Rectal smooth muscle tissue (tissue), 1 donor: ENCODE data around the gene ZNF649.

Experiments used
- H3K27ac ChIP-seq: one replicate; pipeline ENCODE4 v1.7.0; 2013; ENCODE audit warnings: low read depth, low read length, inconsistent platforms
- H3K27me3 ChIP-seq: one replicate; pipeline ENCODE4 v1.7.0; 2013; ENCODE audit warnings: low read length; ENCODE audit not compliant: control insufficient read depth, insufficient read depth
- H3K36me3 ChIP-seq: one replicate; pipeline ENCODE4 v1.7.0; 2013; ENCODE audit warnings: low read length; ENCODE audit not compliant: control insufficient read depth, insufficient read depth
- H3K4me1 ChIP-seq: one replicate; pipeline ENCODE4 v1.7.0; 2013; ENCODE audit warnings: low read length; ENCODE audit not compliant: control insufficient read depth, insufficient read depth
- H3K4me3 ChIP-seq: one replicate; pipeline ENCODE4 v1.7.0; 2013; ENCODE audit warnings: low read length
- H3K9ac ChIP-seq: one replicate; pipeline ENCODE4 v1.7.0; 2013; ENCODE audit warnings: low read length

ZNF649 gene

DNA sequence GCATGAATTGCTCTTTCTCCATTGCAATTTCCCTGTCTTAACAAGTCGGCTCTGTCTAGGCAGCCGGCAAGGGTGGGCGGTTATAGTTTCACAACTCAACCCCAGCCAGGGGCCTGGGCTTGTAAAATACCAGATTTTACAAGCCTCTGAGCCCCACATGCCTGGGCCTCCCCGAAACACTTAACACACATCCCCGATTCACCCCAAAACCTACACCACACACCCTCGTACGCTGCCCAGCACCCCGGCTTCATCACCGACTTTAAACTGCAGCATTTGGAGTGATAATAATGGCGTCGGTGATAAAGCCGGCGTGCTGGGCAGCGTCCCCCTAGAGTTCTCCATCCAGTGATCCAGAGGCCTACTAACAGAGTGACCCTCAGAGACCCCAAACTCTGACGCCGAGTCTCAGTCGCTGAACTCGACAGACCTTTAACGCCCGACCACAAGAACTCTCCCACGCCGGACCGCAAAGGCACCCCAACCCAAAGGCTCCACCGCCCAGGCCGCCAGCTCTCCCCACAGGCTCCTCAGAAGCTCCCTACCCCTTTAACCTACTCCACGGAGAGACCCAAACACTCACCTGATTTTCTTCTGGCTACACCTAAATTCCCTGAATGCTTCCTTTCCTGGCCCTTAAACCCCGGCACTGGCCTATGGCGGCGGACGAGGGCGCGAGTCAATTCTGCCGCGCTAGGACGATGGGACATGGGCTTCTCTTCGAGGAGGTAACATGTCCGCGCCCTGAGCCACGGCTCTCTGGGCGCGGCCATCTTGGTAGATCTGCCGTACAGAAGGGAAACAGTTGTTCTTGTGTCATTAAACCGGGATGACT lies at the start of gene ZNF649:
Gene ZNF649 (minus strand): TSS at position 687 of the 835 bp plus-strand sequence. CDS start 4,910 bp downstream, outside the sequence.
- Histone ChIP-seq H3K36me3 (peaks cover 7% of the 10 kb centered on the region), H3K4me3 (peak within 1 kb of the TSS; percentile 99), H3K4me1 (peaks cover 2% of the 10 kb centered on the region), H3K9ac (peak within 1 kb of the TSS; percentile 92), H3K27ac (peak within 1 kb of the TSS; percentile 83), H3K27me3 (no peaks in the 10 kb centered on the region)

DNA sequence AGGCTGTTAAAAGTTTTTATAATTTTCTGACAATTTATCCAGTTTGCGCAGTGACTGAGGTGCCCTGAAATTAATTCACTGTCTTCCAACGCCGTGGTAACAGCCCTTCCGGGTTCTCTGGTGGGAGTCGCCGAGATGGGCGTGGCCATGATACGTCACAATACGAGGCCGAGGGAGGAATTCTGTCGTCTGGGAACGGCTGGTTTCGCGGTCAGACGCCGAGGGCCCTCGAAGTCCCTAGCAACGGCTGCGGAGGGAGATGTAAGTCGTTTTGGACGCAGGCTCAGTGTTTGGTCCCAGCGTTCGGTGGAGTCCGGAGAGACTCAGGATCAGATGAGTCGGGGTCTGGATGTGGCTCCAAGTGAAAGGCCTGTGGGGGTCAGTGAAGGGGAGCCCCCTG lies 44.2 kb upstream of the ZNF649 start:
- H3K9ac ChIP-seq: no peak overlapping the region
- H3K36me3 ChIP-seq: peaks cover 16% of the 10 kb centered on the region
- H3K27me3 ChIP-seq: no peaks in the 10 kb centered on the region
- no peak overlapping the region for H3K27ac ChIP-seq
- H3K4me3 ChIP-seq: no peak overlapping the region
- no peaks in the 10 kb centered on the region for H3K4me1 ChIP-seq

DNA sequence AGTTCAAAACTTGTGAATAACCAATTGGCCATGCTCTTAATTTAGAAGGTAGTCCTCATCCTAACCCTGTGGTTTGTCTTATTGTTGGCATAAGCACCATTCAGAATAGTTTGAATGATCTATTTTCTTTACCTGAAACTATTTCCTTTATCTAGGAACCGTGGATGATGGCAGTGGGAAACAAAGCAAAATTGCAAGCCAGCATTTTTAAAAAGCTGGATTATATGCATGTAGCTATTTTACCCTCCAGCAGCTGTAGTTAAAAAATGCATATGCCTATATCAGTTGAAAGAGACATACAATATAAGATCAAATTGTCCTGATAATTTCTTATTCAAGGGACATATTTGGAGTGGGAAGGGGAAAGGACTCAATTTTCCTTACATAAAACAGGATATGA lies 41.8 kb upstream of the ZNF649 start:
- H3K9ac ChIP-seq: no peak overlapping the region
- H3K27me3 ChIP-seq: no peaks in the 10 kb centered on the region
- H3K4me3 ChIP-seq: no peak overlapping the region
- peaks cover 36% of the 10 kb centered on the region for H3K36me3 ChIP-seq
- H3K4me1 ChIP-seq: no peaks in the 10 kb centered on the region
- H3K27ac ChIP-seq: no peak overlapping the region

DNA sequence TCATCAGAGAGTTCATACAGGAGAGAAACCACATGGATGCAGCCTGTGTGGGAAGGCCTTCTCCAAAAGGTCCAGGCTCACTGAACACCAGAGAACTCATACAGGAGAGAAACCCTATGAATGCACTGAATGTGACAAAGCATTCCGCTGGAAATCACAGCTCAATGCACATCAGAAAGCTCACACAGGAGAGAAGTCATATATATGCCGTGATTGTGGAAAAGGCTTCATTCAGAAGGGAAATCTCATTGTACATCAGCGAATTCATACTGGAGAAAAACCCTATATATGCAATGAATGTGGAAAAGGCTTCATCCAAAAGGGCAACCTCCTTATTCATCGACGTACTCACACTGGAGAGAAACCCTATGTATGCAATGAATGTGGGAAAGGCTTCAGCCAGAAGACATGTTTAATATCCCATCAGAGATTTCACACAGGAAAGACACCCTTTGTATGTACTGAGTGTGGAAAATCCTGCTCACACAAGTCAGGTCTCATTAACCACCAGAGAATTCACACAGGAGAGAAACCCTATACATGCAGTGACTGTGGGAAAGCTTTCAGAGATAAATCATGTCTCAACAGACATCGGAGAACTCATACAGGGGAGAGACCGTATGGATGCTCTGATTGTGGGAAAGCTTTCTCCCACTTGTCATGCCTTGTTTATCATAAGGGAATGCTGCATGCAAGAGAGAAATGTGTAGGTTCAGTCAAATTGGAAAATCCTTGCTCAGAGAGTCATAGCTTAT lies 40.2 kb upstream of the ZNF649 start:
- H3K9ac ChIP-seq: no peak overlapping the region
- no peaks in the 10 kb centered on the region for H3K27me3 ChIP-seq
- H3K4me3 ChIP-seq: no peak overlapping the region
- H3K27ac ChIP-seq: no peak overlapping the region
- peaks cover 51% of the 10 kb centered on the region for H3K36me3 ChIP-seq
- no peaks in the 10 kb centered on the region for H3K4me1 ChIP-seq

DNA sequence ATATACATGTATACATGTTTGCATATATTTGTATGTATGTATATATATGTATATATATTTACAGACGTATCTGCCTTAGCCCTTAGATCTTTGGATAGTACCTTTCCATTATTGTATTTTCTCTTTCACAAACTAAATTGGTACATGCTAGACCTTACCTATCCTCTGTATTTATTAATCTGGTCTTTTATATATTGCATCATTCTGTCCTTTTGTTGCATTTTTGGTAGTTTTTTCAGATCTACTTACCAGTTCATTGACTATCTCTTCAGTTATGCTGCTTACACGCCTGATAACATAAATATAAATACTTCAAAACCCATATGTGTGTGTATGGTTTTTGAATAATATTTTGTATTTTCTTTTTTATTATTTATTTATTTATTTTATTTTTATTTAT lies 34.1 kb upstream of the ZNF649 start:
- peaks cover 60% of the 10 kb centered on the region for H3K36me3 ChIP-seq
- no peaks in the 10 kb centered on the region for H3K27me3 ChIP-seq
- H3K27ac ChIP-seq: no peak overlapping the region
- no peak overlapping the region for H3K9ac ChIP-seq
- H3K4me3 ChIP-seq: no peak overlapping the region
- H3K4me1 ChIP-seq: no peaks in the 10 kb centered on the region

DNA sequence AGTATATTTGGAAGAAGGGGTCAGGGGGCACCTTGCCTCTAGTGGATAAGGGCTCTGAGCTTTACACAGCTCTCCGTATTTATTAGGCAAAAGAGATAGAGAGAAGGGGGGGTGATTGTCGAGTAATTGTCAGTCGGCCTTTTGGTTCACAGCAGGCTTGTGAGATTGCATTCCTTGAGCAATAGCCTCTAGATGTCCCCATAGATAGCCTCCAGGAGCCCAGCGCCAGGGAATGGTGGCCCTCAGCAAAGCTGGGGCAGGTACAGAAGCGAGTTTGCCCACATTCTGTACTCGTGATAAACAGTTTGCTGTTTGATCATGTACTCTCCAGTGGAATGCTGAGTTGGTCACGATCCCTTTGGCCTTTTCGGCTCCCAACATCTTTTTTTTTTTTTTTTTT lies 27.1 kb upstream of the ZNF649 start:
- H3K27me3 ChIP-seq: no peaks in the 10 kb centered on the region
- peaks cover 32% of the 10 kb centered on the region for H3K36me3 ChIP-seq
- H3K27ac ChIP-seq: no peak overlapping the region
- no peaks in the 10 kb centered on the region for H3K4me1 ChIP-seq
- H3K4me3 ChIP-seq: no peak overlapping the region
- H3K9ac ChIP-seq: no peak overlapping the region

DNA sequence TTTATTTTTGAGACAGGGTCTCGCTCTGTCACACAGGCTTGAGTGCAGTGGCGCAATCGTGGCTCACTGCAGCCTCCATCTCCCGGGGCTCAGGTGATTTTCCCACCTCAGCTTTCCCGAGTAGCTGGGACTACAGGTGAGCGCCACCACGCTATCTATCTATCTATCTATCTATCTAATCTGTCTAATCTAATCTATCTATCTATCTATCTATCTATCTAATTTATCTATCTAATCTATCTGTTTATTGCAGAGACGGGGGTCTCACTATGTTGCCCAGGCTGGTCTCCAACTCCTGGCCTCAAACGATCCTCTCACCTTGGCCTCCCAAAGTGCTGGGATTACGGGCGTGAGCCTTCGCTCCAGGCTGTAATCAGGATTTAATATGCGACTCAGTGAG lies 23.0 kb upstream of the ZNF649 start:
- Histone ChIP-seq H3K27me3 (no peaks in the 10 kb centered on the region), H3K4me3 (peak overlapping the region; percentile 100), H3K4me1 (no peaks in the 10 kb centered on the region), H3K36me3 (peaks cover 12% of the 10 kb centered on the region), H3K9ac (peak overlapping the region; percentile 92), H3K27ac (no peak overlapping the region)

DNA sequence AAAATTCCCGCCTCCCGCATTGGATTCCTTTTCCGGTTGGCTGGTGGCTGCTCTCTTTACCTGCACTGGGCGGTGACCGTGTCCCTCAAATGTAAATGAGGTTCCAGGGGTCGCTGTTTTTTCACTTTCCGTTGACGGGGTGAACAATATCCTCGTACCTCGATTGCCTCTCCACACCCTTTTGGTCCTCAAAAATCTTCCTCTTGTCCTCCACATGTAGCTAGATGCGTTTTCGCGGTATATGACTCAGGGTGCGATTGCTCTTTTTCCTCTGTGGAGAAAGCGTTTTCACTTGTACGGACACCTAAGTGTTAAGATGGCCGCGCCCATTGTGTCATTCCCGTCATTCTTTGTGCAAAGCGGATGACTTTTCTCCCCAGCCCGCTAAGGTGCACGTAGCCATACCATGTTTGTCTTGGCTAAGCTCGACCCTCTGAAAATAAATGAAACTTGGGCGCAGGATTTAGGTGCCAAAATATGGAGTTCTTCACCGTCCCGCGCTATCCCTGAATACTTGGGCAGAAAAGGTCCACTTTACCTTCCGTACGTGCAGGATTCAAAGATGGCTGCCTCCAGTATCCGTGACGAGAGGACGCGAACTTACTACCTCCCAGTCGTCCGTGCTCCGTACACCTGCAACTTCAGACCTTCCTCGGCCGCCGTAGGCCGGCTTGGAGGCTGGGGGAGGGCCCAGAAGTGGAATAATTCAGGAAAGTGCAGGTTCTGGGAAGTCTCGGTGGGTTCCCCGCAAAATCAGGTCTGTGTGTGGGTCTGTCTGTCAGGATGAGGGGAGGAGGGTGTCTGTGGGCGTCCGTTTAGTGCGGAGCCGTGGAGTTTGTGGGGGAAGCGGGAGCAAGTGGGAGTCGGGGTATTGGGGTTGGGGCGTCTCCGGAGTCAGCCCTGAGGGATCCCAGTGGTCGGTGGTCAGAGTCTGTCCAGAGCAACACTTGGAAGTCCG lies 22.2 kb upstream of the ZNF649 start, which contains the start of gene ZNF613:
Gene ZNF613 (plus strand): TSS at position 689 of the 958 bp plus-strand sequence. CDS start 8,749 bp downstream, outside the sequence.
- H3K4me3 ChIP-seq: peak within 1 kb of the TSS; percentile 100

DNA sequence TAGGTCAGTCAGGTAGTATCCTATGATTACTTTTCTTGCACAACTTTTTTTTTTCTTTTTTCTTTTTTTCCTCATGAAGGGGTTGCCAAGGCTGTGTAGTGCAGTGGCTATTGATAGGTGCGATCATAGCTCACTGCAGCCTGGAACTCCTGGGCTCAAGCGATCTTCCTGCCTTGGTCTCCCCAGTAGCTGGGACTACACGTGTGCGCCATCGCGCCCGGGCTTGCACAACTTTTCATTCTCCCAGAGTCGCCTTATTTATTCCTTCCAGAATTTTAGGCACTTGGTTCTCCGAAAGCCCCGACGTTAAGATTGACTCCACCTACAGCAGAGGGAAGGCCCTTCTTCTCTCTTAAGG lies 21.6 kb upstream of the ZNF649 start:
- peak overlapping the region; percentile 91 for H3K27ac ChIP-seq
- H3K27me3 ChIP-seq: no peaks in the 10 kb centered on the region
- peak overlapping the region; percentile 100 for H3K4me3 ChIP-seq
- H3K9ac ChIP-seq: no peak overlapping the region
- no peaks in the 10 kb centered on the region for H3K4me1 ChIP-seq
- H3K36me3 ChIP-seq: peaks cover 4% of the 10 kb centered on the region

More for the DNA sequence above, 22.2 kb upstream of the ZNF649 start, which contains the start of gene ZNF613:
- peak within 1 kb of the TSS; percentile 91 for H3K27ac ChIP-seq
- peaks cover 10% of the 10 kb centered on the region for H3K36me3 ChIP-seq
- H3K9ac ChIP-seq: peak within 1 kb of the TSS; percentile 92
- H3K27me3 ChIP-seq: no peaks in the 10 kb centered on the region
- H3K4me1 ChIP-seq: no peaks in the 10 kb centered on the region

DNA sequence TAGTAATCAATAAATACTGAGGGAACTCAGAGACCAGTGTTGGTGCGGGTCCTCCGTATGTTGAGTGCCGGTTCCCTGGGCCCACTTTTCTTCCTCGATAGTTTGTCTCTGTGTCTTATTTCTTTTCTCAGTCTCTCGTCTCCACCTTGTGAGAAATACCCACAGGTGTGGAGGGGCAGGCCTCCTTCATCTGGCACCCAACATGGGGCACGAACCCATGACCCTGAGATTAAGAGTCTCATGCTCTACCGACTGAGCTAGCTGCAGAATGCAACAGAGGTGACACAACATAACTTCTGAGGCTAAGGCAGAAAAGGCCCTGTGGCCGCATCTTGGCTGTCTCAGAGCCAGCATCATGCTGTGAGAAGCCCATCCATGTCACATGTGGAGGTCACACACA lies 17.1 kb upstream of the ZNF649 start:
- Histone ChIP-seq H3K4me3 (no peak overlapping the region), H3K27ac (no peak overlapping the region), H3K27me3 (no peaks in the 10 kb centered on the region), H3K36me3 (no peaks in the 10 kb centered on the region), H3K9ac (no peak overlapping the region), H3K4me1 (no peaks in the 10 kb centered on the region)

DNA sequence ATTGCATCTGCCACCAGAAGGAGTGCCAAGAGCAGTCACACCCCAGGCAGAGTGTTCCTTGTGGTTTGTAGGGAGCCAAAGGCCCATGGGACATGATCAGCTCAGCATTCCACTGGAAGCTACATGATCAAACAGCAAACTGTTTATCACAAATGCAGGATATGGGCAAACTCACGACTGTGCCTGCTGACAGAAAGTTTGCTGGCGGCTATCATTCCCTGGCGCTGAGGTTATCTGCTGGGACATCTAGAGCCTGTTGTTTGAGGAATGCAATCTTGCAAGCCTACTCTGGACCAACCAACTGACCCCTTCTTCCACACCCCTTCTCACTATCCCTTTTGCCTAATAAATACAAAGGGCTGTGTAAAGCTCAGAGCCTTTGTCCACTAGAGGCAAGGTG lies 14.8 kb upstream of the ZNF649 start:
- Histone ChIP-seq H3K4me1 (no peaks in the 10 kb centered on the region), H3K4me3 (no peak overlapping the region), H3K27ac (no peak overlapping the region), H3K36me3 (no peaks in the 10 kb centered on the region), H3K27me3 (no peaks in the 10 kb centered on the region), H3K9ac (no peak overlapping the region)

DNA sequence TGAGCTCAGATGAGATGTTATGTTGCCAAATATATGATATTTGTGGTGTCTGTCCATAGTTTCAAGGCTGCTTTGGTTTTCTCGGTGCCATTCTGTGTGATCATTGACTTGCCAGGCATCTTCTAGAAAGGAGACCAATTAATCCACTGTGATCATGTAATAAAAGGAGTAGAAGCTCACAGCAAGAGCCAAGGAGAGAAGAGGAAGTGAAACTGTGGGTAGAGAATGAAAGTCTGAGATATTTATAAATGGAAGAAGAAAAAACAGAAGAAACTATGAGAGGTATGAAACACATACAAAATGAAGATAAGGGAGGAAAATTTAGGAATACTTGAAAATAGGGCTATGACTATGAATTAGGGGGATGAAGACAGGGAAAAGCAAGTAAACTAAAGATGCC lies 11.3 kb upstream of the ZNF649 start:
- Histone ChIP-seq H3K27me3 (no peaks in the 10 kb centered on the region), H3K9ac (no peak overlapping the region), H3K4me3 (no peak overlapping the region), H3K4me1 (no peaks in the 10 kb centered on the region), H3K27ac (no peak overlapping the region), H3K36me3 (no peaks in the 10 kb centered on the region)
